A673 (cell line): ENCODE results near the gene BANP.

ENCODE experiments used
- EZH2 ChIP-seq: fragments of 200-600 bp; sonication (generic); IDR thresholded peaks from 2 replicates; pipeline ENCODE4 v1.6.1; 2017; ENCODE audit warnings: borderline replicate concordance, low read depth, mild to moderate bottlenecking, mixed read lengths, antibody characterized with exemption, low read length; ENCODE audit not compliant: poor library complexity, severe bottlenecking
- TF ChIP-seq, protein P1 (sequence below): fragments of 300-800, 200-600 bp; sonication (generic); conservative IDR thresholded peaks from 2 replicates; pipeline ENCODE4 v1.5.1; 2017; ENCODE audit warnings: low read depth, mild to moderate bottlenecking, antibody characterized with exemption, low read length, moderate library complexity, mixed read lengths

GRCh38 chr16:88076211-88076931 is 125.1 kb downstream of the BANP start:
- TF ChIP-seq, protein P1, sequence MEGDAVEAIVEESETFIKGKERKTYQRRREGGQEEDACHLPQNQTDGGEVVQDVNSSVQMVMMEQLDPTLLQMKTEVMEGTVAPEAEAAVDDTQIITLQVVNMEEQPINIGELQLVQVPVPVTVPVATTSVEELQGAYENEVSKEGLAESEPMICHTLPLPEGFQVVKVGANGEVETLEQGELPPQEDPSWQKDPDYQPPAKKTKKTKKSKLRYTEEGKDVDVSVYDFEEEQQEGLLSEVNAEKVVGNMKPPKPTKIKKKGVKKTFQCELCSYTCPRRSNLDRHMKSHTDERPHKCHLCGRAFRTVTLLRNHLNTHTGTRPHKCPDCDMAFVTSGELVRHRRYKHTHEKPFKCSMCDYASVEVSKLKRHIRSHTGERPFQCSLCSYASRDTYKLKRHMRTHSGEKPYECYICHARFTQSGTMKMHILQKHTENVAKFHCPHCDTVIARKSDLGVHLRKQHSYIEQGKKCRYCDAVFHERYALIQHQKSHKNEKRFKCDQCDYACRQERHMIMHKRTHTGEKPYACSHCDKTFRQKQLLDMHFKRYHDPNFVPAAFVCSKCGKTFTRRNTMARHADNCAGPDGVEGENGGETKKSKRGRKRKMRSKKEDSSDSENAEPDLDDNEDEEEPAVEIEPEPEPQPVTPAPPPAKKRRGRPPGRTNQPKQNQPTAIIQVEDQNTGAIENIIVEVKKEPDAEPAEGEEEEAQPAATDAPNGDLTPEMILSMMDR: no peak
- no peak for TF ChIP-seq EZH2
